ENCODE data around the gene C11orf52. TPM values are rescaled to one million over a fixed set of nuclear protein-coding genes. Genes with fewer than 3 reads are reported as not detected.

The C11orf52 gene
- total and polyA plus RNA-seq, 2 of the 8 experiments (the other 6 are each of a cell fraction or from before 2014, with no cell fraction given): 1.7 to 2.7 TPM

DNA sequence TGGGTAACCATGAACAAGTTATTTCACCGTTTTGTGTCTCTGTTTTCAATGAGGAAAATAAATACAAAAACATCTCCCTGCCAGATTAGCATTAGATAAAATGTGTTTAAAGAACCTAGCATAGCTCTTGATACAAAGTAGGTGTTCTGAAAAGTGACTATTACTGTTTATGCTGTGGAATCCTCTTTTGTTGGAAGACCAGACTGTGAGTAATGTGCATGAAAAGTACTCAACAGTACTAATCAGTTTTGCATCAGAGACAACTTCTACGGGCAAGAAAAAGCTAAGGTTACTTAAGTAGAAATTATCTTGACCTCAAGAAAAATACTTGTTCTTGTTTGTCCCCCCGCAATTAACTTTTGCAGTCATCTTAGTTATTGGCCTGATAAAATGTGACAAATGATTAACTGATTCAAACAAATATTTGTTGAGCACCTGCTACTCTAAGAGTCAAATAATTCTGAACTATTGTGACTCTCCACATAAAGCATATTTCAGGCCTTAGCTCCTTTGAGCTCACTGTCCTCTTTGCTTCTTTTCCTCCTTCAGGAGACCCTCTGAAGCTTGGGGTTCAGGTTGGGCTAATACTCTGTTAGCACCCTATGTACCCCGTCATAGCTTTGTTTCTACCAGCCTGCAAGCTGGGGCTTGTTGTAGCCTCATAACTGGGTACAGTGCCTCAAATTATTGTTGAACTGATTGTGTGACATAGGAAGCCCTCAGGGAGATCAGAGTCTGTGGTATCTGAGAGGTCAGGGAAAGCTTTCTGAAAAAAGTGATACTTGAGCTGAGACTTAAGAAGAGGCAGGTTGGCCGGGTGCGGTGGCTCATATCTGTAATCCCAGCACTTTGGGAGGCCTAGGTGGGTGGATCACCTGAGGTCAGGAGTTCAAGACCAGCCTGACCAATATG is 42.9 kb downstream of the C11orf52 start:
- CTCF ChIA-PET (ENCODE audit: partially characterized antibody): interaction anchor here (1.1 to 6.5 kb wide), 5 partner anchors 13 to 30 kb away, joined by 5 to 83 read pairs (median 7); partner anchors contain the start of gene DIXDC1
- Histone ChIP-seq H3K79me1 (ENCODE audit: low read depth, low read length) (no peaks in the 10 kb centered on the region; the same call in 1 of the 2 replicates), H3K23ac (ENCODE audit: insufficient read length) (no peak overlapping the region), H4K8ac (ENCODE audit: extremely low read depth, insufficient read depth, low read length) (no peak overlapping the region), H3K23me2 (ENCODE audit: low read depth, low read length) (no peaks in the 10 kb centered on the region; the same call in 1 of the 2 replicates), H4K91ac (replicated peaks; ENCODE audit: insufficient read length, low read length) (peak overlapping the region; percentile 6), H4K5ac (ENCODE audit: insufficient read length, low read depth, low read length) (no peak overlapping the region), H3K9ac (replicated peaks in 1 of 4; ENCODE audit: extremely low read depth in 1 of 4, low read depth in 3 of 4, low read length in 3 of 4) (no peak overlapping the region), H3K27me3 (replicated peaks in 1 of 4; ENCODE audit: control insufficient read depth in 3 of 4, extremely low read depth in 1 of 4, insufficient read depth in 3 of 4, low read length in 3 of 4) (no peaks in the 10 kb centered on the region), H3K56ac (replicated peaks; ENCODE audit: insufficient read length, low read depth, low read length) (no peak overlapping the region), H3K18ac (ENCODE audit: extremely low read depth, low read length) (peak overlapping the region; percentile 56), H2BK120ac (replicated peaks; ENCODE audit: low read depth, low read length) (peak overlapping the region; percentile 15), H3K9me3 (ENCODE audit: insufficient read depth in 2 of 2, low read depth in 1 of 2, low read length in 1 of 2) (peaks cover 0 to 10% of the 10 kb centered on the region in 2 experiments; a peak in 1 of 4 replicates), H3K36me3 (ENCODE audit: control insufficient read depth in 2 of 4, insufficient read depth in 4 of 4, low read length in 3 of 4) (no peaks in the 10 kb centered on the region; a peak in 1 of 8 replicates), H2BK20ac (ENCODE audit: low read length) (no peak overlapping the region; the same call in 1 of the 2 replicates), H3K4ac (replicated peaks; ENCODE audit: insufficient read length, low read depth, low read length) (no peak overlapping the region), H3K4me2 (ENCODE audit: insufficient read depth in 1 of 2, low read depth in 2 of 2, low read length in 2 of 2) (peak overlapping the region; percentile 40 to 53; a peak in 3 of 4 replicates), H2BK15ac (ENCODE audit: low read length) (0 out of 2 replicates have a peak overlapping the region, but pooled peaks have one; percentile 33), H2AK5ac (ENCODE audit: low read depth, low read length) (no peak overlapping the region), H3K4me1 (replicated peaks in 1 of 4; ENCODE audit: control insufficient read depth in 3 of 4, insufficient read depth in 4 of 4, low read length in 3 of 4) (peaks cover 0 to 10% (median 3%) of the 10 kb centered on the region in 4 experiments; a peak in 3 of 7 replicates), H2BK5ac (ENCODE audit: low read depth, low read length) (0 out of 2 replicates have a peak overlapping the region, but pooled peaks have one; percentile 54), H2BK12ac (ENCODE audit: low read depth, low read length) (no peak overlapping the region), H3K79me2 (ENCODE audit: control insufficient read depth in 1 of 2, insufficient read depth in 2 of 2, low read length in 2 of 2) (no peaks in the 10 kb centered on the region), H4K20me1 (replicated peaks in 1 of 2; ENCODE audit: control insufficient read depth in 1 of 2, insufficient read depth in 2 of 2, low read length in 2 of 2) (no peaks in the 10 kb centered on the region), H3K27ac (ENCODE audit: low read depth, low read length) (no peak overlapping the region), H3K4me3 (ENCODE audit: extremely low read depth in 1 of 4, insufficient read depth in 2 of 4, low read depth in 3 of 4, low read length in 4 of 4) (peak overlapping the region in 1 of 4 experiments; percentile 13; a peak in 1 of 8 replicates), H3K14ac (ENCODE audit: insufficient read length) (no peak overlapping the region), H2AFZ (ENCODE audit: low read length) (no peak overlapping the region)
- DNase-seq (ENCODE audit: low read depth in 1 of 2, low spot score in 2 of 2): no peak
- POLR2A ChIA-PET (ENCODE audit: partially characterized antibody): interaction anchor here (0.6 to 2.1 kb wide), 7 partner anchors 9 to 26 kb away, joined by 3 to 7 read pairs (median 5); partner anchors contain the start of gene DIXDC1
- no peak for FAIRE-seq
- WGBS, 2 experiments (ENCODE audit: extremely low coverage in 1 of 2, insufficient coverage in 1 of 2, insufficient read length in 1 of 2, insufficient replicate concordance in 2 of 2, low coverage in 1 of 2, low lambda C conversion rate in 2 of 2, missing lambda C conversion rate in 1 of 2): 77% methylated on average over 6 of the region's 6 CpGs; no CpG with 5 or more reads in 1 of the 2 experiments
- TF ChIP-seq KDM4A (IDR thresholded peaks at IDR 0.05; ENCODE audit: low read depth, low read length, severe bottlenecking) (no peak), CREB1 (IDR thresholded peaks at IDR 0.05) (no peak), SIN3A (conservative IDR thresholded peaks at IDR 0.05 in 1 of 2, IDR thresholded peaks at IDR 0.05 in 1 of 2; ENCODE audit: low read depth in 1 of 2, low read length in 2 of 2) (no peak), CTCF (IDR thresholded peaks at IDR 0.05; ENCODE audit: control extremely low read depth in 1 of 3, insufficient read depth in 1 of 3, low read depth in 1 of 3, low read length in 3 of 3) (no peak), JUN (IDR thresholded peaks at IDR 0.05; ENCODE audit: low read depth, low read length) (no peak), FOSL1 (IDR thresholded peaks at IDR 0.05; ENCODE audit: insufficient read depth, low read depth, low read length) (no peak), CBX8 (IDR thresholded peaks at IDR 0.05; ENCODE audit: borderline replicate concordance, low read depth, low read length) (no peak)
